Mesenteric fat pad (tissue), 1 donor: ENCODE results near the gene TARBP1. TPM values are rescaled to one million over a fixed set of nuclear protein-coding genes. Genes with fewer than 3 reads are reported as not detected.
"Not testable (repeated sequence)": the region's sequence is repeated elsewhere in the genome, so short reads cannot be mapped to it uniquely, and the experiment has no call there.

Source experiments
- DNase-seq: peaks from one replicate; pipeline ENCODE4 v3.0.0-alpha.2; 2020; ENCODE audit warnings: low spot score
- total RNA-seq: library from RNA; stranded (reverse); fragmentation: NEBNext Ultra II Directional; extraction: Animal tissue kit (Norgen Biotek cat#: 25700); gene quantifications from one replicate; pipeline ENCODE4 v1.2.1, GENCODE V29; 2021
- donor health status: DM: yes; HTN: yes; CAD: no.

Gene TARBP1
- total RNA-seq, 1 donor from 2014 or later, result 19.4 TPM

- not testable (repeated sequence) for DNase-seq
These were observed 79.5 kb downstream of the TARBP1 start for GRCh38 chr1:234399515-234399914.

GRCh38 chr1:234398849-234399381 lies 80.1 kb downstream of the TARBP1 start:
- no peak for DNase-seq

- DNase-seq, result no peak
These were observed 81.2 kb downstream of the TARBP1 start for GRCh38 chr1:234397732-234398131.

- no peak for DNase-seq
These were observed 82.1 kb downstream of the TARBP1 start for GRCh38 chr1:234396871-234397270.

GRCh38 chr1:234396092-234396491 lies 82.9 kb downstream of the TARBP1 start:
- no peak for DNase-seq

- no peak for DNase-seq
These were observed 83.7 kb downstream of the TARBP1 start for GRCh38 chr1:234395297-234395696.

GRCh38 chr1:234393190-234393589 lies 85.8 kb downstream of the TARBP1 start:
- DNase-seq, result no peak

- no peak for DNase-seq
These were observed 90.9 kb downstream of the TARBP1 start for GRCh38 chr1:234388094-234388493.

GRCh38 chr1:234386122-234386521 lies 92.9 kb downstream of the TARBP1 start:
- no peak for DNase-seq

- no peak for DNase-seq
These were observed 97.1 kb downstream of the TARBP1 start for GRCh38 chr1:234381699-234382555.

- not testable (repeated sequence) for DNase-seq
These were observed 99.3 kb downstream of the TARBP1 start for GRCh38 chr1:234379591-234380109.

- no peak for DNase-seq
These were observed 103.3 kb downstream of the TARBP1 start for GRCh38 chr1:234375672-234376071.

GRCh38 chr1:234373959-234374254 lies 105.1 kb downstream of the TARBP1 start:
- DNase-seq, result no peak

GRCh38 chr1:234373064-234373958 lies 105.7 kb downstream of the TARBP1 start, which contains the start of gene COA6:
Gene COA6, plus strand, starts transcription at chr1:234373456. Its CDS starts 11 bp downstream, at chr1:234373467.
- DNase-seq, result peak; percentile 94

GRCh38 chr1:234372011-234372757 lies 106.8 kb downstream of the TARBP1 start:
- DNase-seq, result no peak

GRCh38 chr1:234371414-234371813 lies 107.6 kb downstream of the TARBP1 start:
- DNase-seq, result no peak

- no peak for DNase-seq
These were observed 109.2 kb downstream of the TARBP1 start for GRCh38 chr1:234369784-234370183.

- no peak for DNase-seq
These were observed 109.9 kb downstream of the TARBP1 start for GRCh38 chr1:234369033-234369430.

- DNase-seq, result no peak
These were observed 110.5 kb downstream of the TARBP1 start for GRCh38 chr1:234368320-234369032.

- no peak for DNase-seq
These were observed 116.4 kb downstream of the TARBP1 start for GRCh38 chr1:234362558-234362957.
